ENCODE data around the gene SHISA9. TPM values are rescaled to one million over a fixed set of nuclear protein-coding genes. Genes with fewer than 3 reads are reported as not detected.

The SHISA9 gene
- total and polyA plus RNA-seq, 4 donors, result under 0.01 to 0.08 (median 0.07) TPM; not detected in 1

DNA sequence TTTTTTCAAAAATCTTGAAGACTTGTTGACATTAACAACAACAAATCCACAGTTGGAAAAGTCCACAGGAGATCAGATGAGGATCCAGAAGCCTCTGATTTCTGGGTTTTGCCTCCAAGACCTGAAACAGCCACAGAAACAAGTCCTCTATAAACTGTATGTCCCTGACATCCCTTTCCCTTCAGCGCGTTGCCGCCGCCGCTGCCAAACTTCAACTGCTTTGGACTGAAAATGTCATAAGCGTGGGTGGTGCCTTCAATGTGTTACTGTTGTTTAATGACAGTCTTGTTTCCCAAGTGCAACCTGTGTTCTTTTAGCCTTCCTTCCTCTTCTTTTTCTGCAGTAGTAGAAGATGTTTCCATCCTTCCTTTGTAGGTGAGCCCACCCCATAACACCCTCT is 334.9 kb downstream of the SHISA9 start:
- Histone ChIP-seq H3K4me3 (ENCODE audit: low read depth in 1 of 3, low read length in 3 of 3) (no peak overlapping the region), H3K27me3 (ENCODE audit: control insufficient read depth in 4 of 4, insufficient read depth in 4 of 4, low read length in 3 of 4) (no peaks in the 10 kb centered on the region), H3K36me3 (ENCODE audit: control insufficient read depth in 4 of 4, insufficient read depth in 3 of 4, low read depth in 1 of 4, low read length in 3 of 4) (no peaks in the 10 kb centered on the region), H3K4me1 (ENCODE audit: control insufficient read depth in 4 of 4, insufficient read depth in 4 of 4, low read length in 3 of 4) (no peaks in the 10 kb centered on the region), H3K9ac (ENCODE audit: low read depth in 1 of 2, low read length in 2 of 2) (no peak overlapping the region), H3K9me3 (ENCODE audit: control insufficient read depth in 4 of 4, low read length in 3 of 4) (peaks cover 0 to 3% (median 0%) of the 10 kb centered on the region in 4 donors), H3K27ac (ENCODE audit: low read depth in 1 of 2, low read length in 2 of 2) (no peak overlapping the region)
- TF ChIP-seq SP1 (IDR thresholded peaks at IDR 0.05) (no peak), JUND (IDR thresholded peaks at IDR 0.05) (no peak), ATF3 (IDR thresholded peaks at IDR 0.05) (no peak), NR2F2 (IDR thresholded peaks at IDR 0.05) (no peak), HNF4A (conservative IDR thresholded peaks at IDR 0.05) (no peak), YY1 (IDR thresholded peaks at IDR 0.05) (no peak), RAD21 (IDR thresholded peaks at IDR 0.05) (no peak), HNF4G (IDR thresholded peaks at IDR 0.05) (no peak), FOXA2 (IDR thresholded peaks at IDR 0.05) (no peak), RXRA (IDR thresholded peaks at IDR 0.05) (no peak), EGR1 (IDR thresholded peaks at IDR 0.05; ENCODE audit: low read depth in 2 of 2) (no peak), ZBTB33 (IDR thresholded peaks at IDR 0.05) (no peak), MAX (IDR thresholded peaks at IDR 0.05) (no peak), TAF1 (conservative IDR thresholded peaks at IDR 0.05) (no peak), GABPA (IDR thresholded peaks at IDR 0.05 in 1 of 2, conservative IDR thresholded peaks at IDR 0.05 in 1 of 2) (no peak)
- TF ChIP-seq, protein P1, sequence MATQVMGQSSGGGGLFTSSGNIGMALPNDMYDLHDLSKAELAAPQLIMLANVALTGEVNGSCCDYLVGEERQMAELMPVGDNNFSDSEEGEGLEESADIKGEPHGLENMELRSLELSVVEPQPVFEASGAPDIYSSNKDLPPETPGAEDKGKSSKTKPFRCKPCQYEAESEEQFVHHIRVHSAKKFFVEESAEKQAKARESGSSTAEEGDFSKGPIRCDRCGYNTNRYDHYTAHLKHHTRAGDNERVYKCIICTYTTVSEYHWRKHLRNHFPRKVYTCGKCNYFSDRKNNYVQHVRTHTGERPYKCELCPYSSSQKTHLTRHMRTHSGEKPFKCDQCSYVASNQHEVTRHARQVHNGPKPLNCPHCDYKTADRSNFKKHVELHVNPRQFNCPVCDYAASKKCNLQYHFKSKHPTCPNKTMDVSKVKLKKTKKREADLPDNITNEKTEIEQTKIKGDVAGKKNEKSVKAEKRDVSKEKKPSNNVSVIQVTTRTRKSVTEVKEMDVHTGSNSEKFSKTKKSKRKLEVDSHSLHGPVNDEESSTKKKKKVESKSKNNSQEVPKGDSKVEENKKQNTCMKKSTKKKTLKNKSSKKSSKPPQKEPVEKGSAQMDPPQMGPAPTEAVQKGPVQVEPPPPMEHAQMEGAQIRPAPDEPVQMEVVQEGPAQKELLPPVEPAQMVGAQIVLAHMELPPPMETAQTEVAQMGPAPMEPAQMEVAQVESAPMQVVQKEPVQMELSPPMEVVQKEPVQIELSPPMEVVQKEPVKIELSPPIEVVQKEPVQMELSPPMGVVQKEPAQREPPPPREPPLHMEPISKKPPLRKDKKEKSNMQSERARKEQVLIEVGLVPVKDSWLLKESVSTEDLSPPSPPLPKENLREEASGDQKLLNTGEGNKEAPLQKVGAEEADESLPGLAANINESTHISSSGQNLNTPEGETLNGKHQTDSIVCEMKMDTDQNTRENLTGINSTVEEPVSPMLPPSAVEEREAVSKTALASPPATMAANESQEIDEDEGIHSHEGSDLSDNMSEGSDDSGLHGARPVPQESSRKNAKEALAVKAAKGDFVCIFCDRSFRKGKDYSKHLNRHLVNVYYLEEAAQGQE (IDR thresholded peaks at IDR 0.05), result no peak
- TF ChIP-seq, protein P2, sequence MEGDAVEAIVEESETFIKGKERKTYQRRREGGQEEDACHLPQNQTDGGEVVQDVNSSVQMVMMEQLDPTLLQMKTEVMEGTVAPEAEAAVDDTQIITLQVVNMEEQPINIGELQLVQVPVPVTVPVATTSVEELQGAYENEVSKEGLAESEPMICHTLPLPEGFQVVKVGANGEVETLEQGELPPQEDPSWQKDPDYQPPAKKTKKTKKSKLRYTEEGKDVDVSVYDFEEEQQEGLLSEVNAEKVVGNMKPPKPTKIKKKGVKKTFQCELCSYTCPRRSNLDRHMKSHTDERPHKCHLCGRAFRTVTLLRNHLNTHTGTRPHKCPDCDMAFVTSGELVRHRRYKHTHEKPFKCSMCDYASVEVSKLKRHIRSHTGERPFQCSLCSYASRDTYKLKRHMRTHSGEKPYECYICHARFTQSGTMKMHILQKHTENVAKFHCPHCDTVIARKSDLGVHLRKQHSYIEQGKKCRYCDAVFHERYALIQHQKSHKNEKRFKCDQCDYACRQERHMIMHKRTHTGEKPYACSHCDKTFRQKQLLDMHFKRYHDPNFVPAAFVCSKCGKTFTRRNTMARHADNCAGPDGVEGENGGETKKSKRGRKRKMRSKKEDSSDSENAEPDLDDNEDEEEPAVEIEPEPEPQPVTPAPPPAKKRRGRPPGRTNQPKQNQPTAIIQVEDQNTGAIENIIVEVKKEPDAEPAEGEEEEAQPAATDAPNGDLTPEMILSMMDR (IDR thresholded peaks at IDR 0.05; ENCODE audit: low read depth, low read length, missing input control), result no peak
- WGBS, result 97% methylated on average over 6 of the region's 6 CpGs
- no peak for DNase-seq (ENCODE audit: low spot score)
